Gastrocnemius medialis (tissue), 4 donors: Measurements from ENCODE around the gene KCNQ1. TPM values are rescaled to one million over a fixed set of nuclear protein-coding genes. Genes with fewer than 3 reads are reported as not detected.
A peak's percentile ranks its signal among the peaks of the same experiment; 100 is the strongest.

Experiments
- ATAC-seq, 2 donors: fragments of 150-250 bp; one replicate each; pipeline ENCODE4 v1.9.1; 2016
- DNase-seq, 2 donors: peaks; one replicate each; pipeline ENCODE4 v3.0.0-alpha.2; 2019
- H3K27ac ChIP-seq, 4 donors: fragments of 200-600 bp; sonication (generic); 1 replicate in 1 of 4; 2 replicates in 3 of 4; pipeline ENCODE4 v1.5.1; 2016 to 2018; ENCODE audit warnings: mild to moderate bottlenecking in 2 of 4, moderate library complexity in 1 of 4
- H3K27me3 ChIP-seq, 3 donors: fragments of 200-600 bp; sonication (generic) in 2 of 3; 1 replicate in 1 of 3; 2 replicates in 2 of 3; pipeline versions ENCODE4 v1.5.1 to v1.6.0; 2016 to 2019; ENCODE audit warnings: mild to moderate bottlenecking in 1 of 3, moderate library complexity in 1 of 3
- H3K36me3 ChIP-seq, 2 donors: fragments of 200-600 bp; sonication (generic) in 1 of 2; one replicate each; pipeline ENCODE4 v1.5.1; 2017 to 2018
- H3K4me1 ChIP-seq, 2 donors: fragments of 200-600 bp; sonication (generic) in 1 of 2; one replicate each; pipeline ENCODE4 v1.5.1; 2016 to 2017; ENCODE audit warnings: mild to moderate bottlenecking in 2 of 2
- H3K4me3 ChIP-seq, 4 donors: fragments of 200-600 bp; sonication (generic) in 3 of 4; 1 replicate in 1 of 4; 2 replicates in 3 of 4; pipeline ENCODE4 v1.5.1; 2016 to 2019; ENCODE audit warnings: mild to moderate bottlenecking in 2 of 4
- H3K9me3 ChIP-seq, 3 donors: fragments of 200-600 bp; sonication (generic) in 2 of 3; 1 replicate in 1 of 3; 2 replicates in 2 of 3; pipeline ENCODE4 v1.5.1; 2016 to 2019
- POLR2A ChIP-seq, 2 donors: fragments of 450-650 bp; IDR thresholded peaks; one replicate each; pipeline ENCODE4 v1.6.1; 2017; ENCODE audit warnings: antibody characterized with exemption in 2 of 2, mild to moderate bottlenecking in 2 of 2, moderate library complexity in 2 of 2
- in situ Hi-C, 4 donors: fragments of 200-750 bp; cut with MboI; loops; one replicate each; pipeline versions ENCODE4 v1.15.0 to v1.8.0; 2017; ENCODE audit warnings: low sequenced_read_pairs in 4 of 4
- intact Hi-C: fragments of 100-400 bp; cut with DNase I; formaldehyde crosslinking; loops from one replicate; pipeline ENCODE4 v1.15.1; 2023; ENCODE audit warnings: low total_unique reads
- total RNA-seq, 4 donors: library from RNA; depleted of rRNA; stranded (reverse); fragments of >200 nt; gene quantifications; one replicate each; pipeline versions ENCODE4 v1.1.0 to v1.2.3, GENCODE V29; 2016
- TF ChIP-seq, protein P1 (sequence below), 5 experiments: fragments of 450-650 bp in 3 of 5; fragments of 200-600 bp in 2 of 5; sonication (generic) in 2 of 5; IDR thresholded peaks in 4 of 5; conservative IDR thresholded peaks in 1 of 5; 1 replicate in 4 of 5; 2 replicates in 1 of 5; pipeline ENCODE4 v1.5.1; 2016 to 2019; ENCODE audit warnings: antibody characterized with exemption in 5 of 5, mild to moderate bottlenecking in 3 of 5, moderate library complexity in 3 of 5

The KCNQ1 gene
- total RNA-seq, 4 donors from 2014 or later = 0.15 to 1.00 (median 0.67) TPM

DNA sequence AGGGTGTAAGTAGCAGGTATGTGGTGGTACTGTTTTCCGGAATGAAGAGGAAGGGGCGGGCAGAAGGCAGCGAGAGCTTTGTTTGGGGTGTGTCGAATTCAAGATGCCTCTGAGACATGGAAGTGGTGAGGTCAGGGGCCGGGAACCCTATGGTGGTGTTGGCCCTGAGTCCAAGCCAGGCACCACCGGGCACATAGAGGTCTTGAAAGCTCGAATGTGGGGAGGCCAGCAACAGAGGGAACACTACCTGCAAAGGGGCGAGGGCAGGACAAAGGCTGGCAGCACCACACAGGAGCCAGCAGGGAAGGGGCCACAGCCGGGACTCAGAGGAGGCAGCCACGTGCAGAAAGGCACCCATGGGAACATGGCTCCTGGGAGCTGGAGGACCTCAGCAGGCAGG lies 383.0 kb downstream of the KCNQ1 start:
- H3K4me1 ChIP-seq = peaks cover 28 to 34% of the 10 kb centered on the region in 2 donors
- no peaks in the 10 kb centered on the region for H3K9me3 ChIP-seq
- no peak overlapping the region for H3K4me3 ChIP-seq
- in situ Hi-C loops (no loop called here), intact Hi-C loops (no loop called here)
- H3K27ac ChIP-seq = peak overlapping the region; percentile 47 to 80 (median 64)
- ATAC-seq (no peak), DNase-seq (no peak)
- H3K36me3 ChIP-seq = no peaks in the 10 kb centered on the region
- H3K27me3 ChIP-seq = peaks cover 0 to 6% (median 2%) of the 10 kb centered on the region in 3 donors
- TF ChIP-seq POLR2A (IDR thresholded peaks at IDR 0.05) = no peak
- TF ChIP-seq, protein P1, sequence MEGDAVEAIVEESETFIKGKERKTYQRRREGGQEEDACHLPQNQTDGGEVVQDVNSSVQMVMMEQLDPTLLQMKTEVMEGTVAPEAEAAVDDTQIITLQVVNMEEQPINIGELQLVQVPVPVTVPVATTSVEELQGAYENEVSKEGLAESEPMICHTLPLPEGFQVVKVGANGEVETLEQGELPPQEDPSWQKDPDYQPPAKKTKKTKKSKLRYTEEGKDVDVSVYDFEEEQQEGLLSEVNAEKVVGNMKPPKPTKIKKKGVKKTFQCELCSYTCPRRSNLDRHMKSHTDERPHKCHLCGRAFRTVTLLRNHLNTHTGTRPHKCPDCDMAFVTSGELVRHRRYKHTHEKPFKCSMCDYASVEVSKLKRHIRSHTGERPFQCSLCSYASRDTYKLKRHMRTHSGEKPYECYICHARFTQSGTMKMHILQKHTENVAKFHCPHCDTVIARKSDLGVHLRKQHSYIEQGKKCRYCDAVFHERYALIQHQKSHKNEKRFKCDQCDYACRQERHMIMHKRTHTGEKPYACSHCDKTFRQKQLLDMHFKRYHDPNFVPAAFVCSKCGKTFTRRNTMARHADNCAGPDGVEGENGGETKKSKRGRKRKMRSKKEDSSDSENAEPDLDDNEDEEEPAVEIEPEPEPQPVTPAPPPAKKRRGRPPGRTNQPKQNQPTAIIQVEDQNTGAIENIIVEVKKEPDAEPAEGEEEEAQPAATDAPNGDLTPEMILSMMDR (IDR thresholded peaks at IDR 0.05 in 4 of 5, conservative IDR thresholded peaks at IDR 0.05 in 1 of 5) = no peak

DNA sequence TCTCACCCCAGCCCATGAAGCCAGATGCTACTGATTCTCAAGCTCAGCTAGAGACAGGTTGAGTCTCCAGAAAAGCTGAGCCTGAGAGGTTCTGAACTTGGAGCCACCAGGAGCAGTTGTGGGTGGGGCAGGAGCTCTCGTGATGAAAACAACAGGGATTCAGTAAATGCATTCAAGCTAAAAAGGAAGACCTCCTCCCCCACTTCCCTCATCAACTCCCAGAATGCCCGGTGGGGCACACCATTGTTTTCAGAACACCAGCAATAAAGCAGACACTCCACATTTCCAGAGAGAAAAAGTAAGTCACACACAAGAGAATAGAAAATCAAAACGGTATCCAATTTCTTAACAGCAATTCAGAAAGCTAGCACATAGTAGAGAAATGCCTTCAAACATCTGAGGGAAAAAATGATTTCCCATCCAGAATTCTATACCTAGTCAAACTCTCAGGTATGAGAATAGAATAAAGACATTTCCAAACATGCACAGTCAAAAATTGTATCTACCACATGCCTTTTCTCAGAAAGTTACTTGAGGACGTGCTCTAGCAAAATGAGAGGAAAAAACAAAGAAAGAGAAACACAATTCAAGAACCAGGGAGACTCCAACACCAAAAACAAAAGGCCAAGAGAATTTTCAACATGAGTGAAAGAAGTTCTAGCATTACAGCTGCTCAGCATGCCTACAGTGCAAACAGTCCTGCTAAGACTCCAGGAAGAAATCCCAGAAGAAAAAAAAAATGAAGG lies 383.9 kb downstream of the KCNQ1 start:
- peaks cover 28 to 34% of the 10 kb centered on the region in 2 donors for H3K4me1 ChIP-seq
- peak overlapping the region; percentile 47 to 80 (median 64) for H3K27ac ChIP-seq
- TF ChIP-seq, protein P1 (IDR thresholded peaks at IDR 0.05 in 4 of 5, conservative IDR thresholded peaks at IDR 0.05 in 1 of 5) = no peak
- no peak for TF ChIP-seq POLR2A (IDR thresholded peaks at IDR 0.05)
- in situ Hi-C loops (no loop called here), intact Hi-C loops (no loop called here)
- no peak for DNase-seq
- no peaks in the 10 kb centered on the region for H3K9me3 ChIP-seq
- H3K4me3 ChIP-seq = no peak overlapping the region
- ATAC-seq = no peak
- no peaks in the 10 kb centered on the region for H3K36me3 ChIP-seq
- no peaks in the 10 kb centered on the region for H3K27me3 ChIP-seq

DNA sequence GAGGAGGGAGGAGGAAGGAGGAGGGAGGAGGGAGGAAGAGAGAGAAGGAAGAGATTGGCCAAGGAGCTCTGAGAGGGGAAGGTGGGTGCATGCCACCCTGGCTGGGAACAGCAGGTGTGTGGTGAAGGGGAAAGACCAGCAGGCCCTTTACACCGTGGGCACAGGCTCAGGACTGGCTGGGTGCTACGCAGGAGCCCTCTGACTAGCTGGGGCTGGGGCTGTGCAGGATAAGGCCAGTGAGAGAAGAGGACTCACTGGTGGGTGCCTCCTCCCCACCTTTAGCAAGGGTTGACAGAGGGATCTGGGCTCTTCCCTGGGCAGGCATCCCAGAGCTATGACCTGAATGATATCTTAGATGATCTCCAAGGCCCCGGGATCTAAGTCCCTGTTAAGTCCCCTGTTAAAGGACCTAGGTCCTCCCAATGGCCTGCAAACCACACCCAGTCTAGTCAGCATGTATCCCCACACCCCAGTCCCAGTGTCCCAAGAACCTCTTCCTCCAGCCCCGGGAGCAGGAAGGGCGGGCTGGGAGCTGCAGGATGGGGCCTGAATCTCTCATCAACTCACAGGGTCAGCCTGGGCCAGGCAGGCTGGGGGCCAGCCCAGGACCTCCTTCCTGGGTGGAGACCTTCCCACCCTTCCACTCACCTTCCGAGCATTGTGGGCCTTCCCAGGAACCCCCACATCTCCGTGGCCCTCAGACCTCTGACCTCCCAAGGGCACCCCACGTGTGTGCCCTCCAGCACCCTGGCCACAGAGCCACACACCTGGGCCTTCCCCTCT lies 385.4 kb downstream of the KCNQ1 start:
- no peak for TF ChIP-seq POLR2A (IDR thresholded peaks at IDR 0.05)
- TF ChIP-seq, protein P1 (IDR thresholded peaks at IDR 0.05 in 4 of 5, conservative IDR thresholded peaks at IDR 0.05 in 1 of 5) = no peak
- no peaks in the 10 kb centered on the region for H3K9me3 ChIP-seq
- no peaks in the 10 kb centered on the region for H3K36me3 ChIP-seq
- peaks cover 17 to 25% of the 10 kb centered on the region in 2 donors for H3K4me1 ChIP-seq
- DNase-seq (no peak), ATAC-seq (no peak)
- intact Hi-C loops (no loop called here), in situ Hi-C loops (no loop called here)
- H3K27ac ChIP-seq = peak overlapping the region in 3 of 4 donors; percentile 31 to 35 (median 33)
- H3K4me3 ChIP-seq = no peak overlapping the region
- no peaks in the 10 kb centered on the region for H3K27me3 ChIP-seq

DNA sequence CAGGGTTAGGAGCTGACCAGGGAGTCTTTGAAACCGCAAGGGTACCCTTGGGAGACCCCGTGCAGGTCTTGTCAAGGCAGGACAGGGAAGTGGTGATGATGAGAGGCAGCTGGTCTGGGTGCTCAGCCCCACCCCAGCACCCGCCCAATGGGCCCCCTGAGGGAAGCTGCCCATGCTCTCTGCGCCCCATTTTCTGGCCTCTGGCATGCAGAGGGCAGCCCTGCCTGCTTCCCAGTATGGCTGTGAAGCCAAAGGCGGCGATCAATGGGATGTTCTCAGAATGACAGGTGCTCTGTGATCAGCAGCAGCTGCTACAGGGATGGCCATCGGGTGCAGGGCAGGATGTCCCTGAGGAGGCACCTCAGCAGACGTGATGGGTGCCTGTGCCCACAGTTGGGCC lies 386.1 kb downstream of the KCNQ1 start:
- H3K36me3 ChIP-seq = no peaks in the 10 kb centered on the region
- intact Hi-C loops (no loop called here), in situ Hi-C loops (no loop called here)
- ATAC-seq (no peak), DNase-seq (no peak)
- H3K4me1 ChIP-seq = peaks cover 11 to 19% of the 10 kb centered on the region in 2 donors
- H3K4me3 ChIP-seq = no peak overlapping the region
- TF ChIP-seq POLR2A (IDR thresholded peaks at IDR 0.05) = no peak
- TF ChIP-seq, protein P1 (IDR thresholded peaks at IDR 0.05 in 4 of 5, conservative IDR thresholded peaks at IDR 0.05 in 1 of 5) = no peak
- no peaks in the 10 kb centered on the region for H3K27me3 ChIP-seq
- H3K9me3 ChIP-seq = no peaks in the 10 kb centered on the region
- H3K27ac ChIP-seq = peak overlapping the region in 2 of 4 donors; percentile 33 to 35
